HG03342 (cell line): ENCODE measurements around the gene ABL1.

Experiments
- ATAC-seq: cut with Tn5 transposase; IDR thresholded peaks from one replicate; pipeline ENCODE4 v1.9.1; 2021; ENCODE audit warnings: mild to moderate bottlenecking, moderate library complexity; ENCODE audit not compliant: unreplicated experiment

The ABL1 gene

DNA sequence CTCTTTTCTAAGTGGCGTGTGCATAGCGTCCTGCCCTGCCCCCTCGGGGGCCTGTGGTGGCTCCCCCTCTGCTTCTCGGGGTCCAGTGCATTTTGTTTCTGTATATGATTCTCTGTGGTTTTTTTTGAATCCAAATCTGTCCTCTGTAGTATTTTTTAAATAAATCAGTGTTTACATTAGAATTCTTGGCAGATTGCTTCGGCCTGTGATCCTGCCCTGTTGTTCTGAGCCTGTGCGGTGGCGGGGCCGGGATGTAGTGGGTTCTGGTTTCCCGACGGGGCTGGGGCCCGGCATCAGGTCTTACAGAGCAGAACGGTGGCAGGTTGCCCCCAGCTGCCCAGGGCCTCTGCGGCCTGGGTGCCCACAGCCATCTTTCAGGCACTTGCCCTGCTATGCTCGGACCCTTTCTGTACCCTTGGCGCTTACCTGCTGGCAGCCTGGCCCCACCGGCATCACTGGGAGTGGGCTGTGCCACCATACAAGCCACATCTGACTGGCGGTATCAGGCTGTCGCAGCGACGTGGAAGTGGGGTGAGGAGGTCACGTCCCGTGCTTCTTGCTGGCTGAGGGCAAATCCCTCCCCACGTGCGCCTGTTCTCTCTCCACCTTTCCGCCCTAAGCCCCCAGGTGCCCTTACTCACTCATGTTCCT lies 52.6 kb downstream of the ABL1 start:
- no peak for ATAC-seq

DNA sequence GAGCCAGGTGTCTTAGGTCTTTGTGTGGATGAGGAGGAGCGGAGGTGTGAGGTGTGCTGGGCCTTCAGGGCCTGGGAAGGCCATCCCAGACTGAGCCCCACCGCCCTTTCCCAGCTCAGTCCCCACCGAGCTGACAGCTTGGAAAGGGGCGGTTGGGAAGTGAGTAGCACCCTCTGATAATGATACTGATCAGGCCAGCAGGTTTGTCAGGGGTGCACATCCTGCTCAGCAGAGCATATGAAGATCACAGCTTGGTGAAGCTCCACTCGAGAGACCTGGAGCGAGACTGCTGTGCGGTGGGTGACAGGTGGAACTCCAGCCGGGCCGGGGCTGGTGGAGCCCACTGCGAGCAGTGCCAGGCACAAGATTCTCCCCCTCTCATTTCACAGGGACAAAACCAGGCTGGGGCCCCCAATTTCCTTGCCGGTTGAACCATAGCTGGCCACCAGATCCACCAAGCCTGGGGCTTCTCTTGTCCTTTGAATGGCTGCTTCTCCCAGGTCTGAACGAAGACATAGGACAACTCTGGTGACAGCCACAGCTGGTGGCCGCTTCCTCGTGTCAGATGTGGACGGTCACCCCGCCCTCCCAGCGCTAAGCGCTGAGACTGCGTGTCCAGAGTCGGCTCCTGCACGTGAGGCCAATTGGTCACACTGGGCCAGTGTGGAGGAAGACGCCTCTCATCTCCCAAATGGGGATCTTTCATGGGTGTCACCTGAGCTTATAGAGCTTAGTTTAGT lies 53.3 kb downstream of the ABL1 start:
- no peak for ATAC-seq

DNA sequence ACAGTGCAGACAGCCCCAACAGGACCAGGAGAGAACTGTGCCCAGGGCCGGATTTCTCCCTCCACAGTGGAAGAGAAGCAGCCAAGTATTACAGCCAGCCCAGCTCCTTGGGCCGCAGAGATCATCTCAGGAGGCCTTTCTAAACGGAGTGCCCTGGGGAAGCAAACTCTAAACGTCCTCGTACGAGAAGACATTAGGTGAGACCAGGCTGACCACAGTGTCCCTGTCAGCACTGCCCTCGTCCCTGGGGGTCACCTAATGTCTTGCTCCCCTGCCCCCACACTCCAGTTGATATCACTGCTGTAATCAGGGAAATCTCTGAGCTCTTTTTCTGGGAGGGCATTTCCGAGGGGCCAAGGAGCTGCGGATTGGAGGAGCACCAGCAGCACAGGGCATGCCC lies 55.1 kb downstream of the ABL1 start:
- ATAC-seq = no peak

DNA sequence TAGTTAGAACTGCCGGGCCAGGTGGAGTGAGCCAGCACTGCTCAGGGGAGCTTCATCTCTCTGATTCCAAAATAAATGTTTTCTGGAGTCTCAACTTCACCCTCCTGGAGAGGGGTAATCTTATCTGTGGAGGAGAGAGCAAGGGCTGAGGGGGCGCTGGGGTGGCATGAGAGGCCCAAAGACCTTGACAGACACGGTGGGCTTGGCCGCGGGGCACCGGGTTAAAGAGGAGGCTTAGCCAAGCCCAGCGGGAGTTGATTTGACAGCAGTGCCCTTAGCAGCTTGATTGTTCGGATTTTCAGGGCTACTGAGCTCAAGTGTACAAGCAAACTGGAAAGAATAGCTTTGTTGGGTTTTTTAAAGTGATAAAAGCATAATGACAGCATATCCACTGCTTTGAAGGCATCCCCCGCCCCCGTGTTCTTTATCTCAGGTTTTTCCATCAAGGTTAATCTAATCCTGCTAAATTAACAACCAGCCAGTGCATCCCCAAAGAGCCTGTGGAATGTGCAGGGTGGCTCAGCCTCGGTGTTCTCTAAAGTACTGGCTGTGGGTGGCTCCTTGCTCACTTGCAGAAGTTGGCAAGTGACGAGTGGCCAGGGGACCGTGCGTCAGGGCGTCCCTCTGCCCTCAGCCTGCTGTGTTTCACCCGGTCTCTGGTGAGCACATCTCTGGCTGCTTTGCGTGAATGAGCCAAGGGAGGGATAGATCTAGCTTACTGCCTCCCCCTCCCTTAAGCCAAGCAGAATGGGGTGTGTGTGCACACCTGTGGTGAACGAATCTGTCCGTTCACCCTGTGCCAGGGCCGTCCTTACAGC lies 56.0 kb downstream of the ABL1 start:
- no peak for ATAC-seq

DNA sequence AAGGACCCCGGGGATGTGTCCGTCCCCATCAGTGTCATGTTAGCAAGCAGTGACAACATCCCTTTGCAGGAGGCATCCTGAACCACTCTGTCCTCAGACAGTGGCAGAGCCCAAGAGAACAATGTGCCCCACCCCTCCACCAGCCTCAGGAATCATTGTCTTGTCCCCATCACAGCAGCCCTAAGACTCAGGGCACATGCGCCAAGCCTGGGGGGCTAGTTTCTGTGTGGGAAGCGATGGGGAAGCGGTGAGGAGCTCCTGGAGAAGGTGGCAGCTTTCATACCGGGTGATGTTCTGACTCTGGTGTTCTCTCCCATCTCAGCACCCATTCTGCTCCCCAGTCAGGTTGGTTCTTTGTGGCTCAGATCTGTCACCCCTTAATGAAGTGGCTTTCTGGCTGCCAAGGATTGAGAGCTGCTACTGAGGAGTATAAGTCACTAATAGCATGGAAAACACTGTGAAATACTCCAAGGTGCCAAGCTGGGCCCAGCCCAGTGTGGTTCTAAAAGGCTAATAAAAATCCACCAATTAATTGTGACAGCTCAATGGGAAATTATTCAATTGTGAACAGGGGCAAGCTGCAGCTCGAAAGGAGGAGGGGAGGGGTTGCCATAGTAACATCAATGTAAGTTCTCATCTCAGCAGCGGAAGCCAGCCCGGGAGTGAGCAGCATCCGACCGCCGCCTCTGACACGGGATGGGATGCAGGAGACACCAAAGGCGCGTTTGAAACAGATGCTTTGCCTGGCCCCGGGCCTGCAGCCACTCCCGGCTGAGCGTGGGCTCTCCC lies 56.8 kb downstream of the ABL1 start:
- ATAC-seq = no peak

DNA sequence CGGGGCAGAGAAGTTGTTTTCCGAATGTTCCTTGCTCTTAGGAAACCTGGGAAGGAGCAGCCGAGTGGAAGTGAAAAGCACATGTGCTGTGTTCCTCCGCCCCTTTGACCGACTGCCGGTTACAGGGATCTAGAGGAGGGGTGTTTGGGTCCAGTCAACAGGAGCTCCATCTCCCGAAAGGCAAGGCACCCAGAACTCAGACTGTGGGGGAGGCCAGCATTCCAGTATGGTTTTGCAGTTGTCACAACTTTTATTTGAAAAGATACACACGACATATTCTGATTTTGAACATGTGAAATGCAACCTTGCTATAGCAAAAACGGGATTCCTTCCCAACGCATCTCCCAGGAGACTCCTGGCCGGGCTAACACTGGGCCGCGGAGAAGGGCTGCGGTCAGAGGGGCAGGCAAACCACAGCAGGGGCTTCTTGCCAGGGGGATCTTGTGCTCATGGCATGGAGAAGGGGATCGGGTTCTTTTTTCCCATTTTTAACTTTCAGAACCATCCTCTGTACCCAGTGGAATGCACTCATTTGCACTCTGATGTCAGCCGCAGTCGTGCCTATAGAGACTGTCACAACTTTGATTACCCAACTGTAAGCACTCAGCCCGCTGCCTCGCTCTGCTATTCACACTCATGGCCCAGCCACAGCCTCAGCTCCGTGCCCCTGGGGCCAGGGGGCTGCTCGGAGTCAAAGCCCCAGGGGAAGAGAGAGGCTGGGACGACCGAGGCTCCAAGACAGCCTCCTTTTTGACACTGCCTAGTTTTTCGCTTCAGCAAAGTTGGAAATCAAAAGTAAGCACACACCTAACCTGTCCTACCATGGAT lies 57.6 kb downstream of the ABL1 start:
- no peak for ATAC-seq

DNA sequence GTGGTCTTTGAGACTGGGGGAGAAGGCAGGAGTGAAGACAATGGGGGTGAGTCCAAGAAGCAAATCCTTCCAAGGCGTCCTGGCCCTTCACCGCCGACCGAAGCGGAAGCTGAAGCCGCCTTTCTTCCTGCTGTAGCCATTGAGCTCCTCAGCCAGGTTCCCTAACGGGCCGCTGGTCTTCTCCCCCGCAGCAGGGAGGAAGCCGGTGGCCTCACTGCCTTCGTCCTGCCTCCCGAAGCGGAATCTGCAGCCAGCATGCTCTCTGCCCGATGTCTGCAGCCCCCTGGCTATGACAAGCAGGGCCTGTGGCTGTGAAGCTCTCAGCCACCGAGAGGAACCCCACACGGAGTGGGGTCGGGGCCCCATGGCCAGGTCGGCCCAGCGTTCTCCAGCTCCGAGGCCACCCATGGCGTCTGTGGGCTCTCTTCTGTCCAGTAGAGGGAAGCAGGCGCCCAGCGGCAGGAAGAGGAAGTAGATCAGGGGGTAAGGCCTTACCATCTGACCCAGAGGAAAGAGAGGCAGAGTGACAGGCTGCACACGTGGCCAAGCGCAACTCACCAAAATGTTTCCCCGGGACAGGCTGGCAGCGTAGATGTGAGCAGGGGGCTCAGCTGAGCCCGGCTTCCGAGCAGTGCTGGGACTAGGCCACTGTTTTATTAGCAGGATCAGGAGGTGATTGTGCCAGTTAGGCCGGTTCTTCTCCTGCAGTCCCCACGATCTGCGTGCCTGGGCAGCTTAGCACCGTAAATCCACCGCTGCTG lies 58.5 kb downstream of the ABL1 start:
- no peak for ATAC-seq

DNA sequence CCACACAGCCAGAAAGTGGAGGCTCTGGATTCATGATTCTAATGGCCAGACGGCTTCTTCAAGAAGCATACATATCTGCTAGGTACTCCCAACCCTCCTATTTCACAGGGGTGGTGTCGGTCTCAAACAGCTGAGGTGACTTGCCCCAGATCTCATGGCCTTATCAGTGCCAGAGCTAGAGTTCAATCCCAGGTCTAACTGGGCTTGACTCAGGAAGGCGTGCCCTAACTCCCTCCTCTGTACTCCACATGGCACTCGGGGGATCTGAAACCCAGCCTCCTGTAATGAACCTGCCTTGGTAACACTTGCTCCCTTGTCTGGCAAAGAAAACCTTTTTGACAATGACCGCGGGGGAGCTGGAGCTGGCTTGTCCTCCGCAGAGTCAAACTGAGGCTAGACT lies 59.5 kb downstream of the ABL1 start:
- ATAC-seq = no peak

DNA sequence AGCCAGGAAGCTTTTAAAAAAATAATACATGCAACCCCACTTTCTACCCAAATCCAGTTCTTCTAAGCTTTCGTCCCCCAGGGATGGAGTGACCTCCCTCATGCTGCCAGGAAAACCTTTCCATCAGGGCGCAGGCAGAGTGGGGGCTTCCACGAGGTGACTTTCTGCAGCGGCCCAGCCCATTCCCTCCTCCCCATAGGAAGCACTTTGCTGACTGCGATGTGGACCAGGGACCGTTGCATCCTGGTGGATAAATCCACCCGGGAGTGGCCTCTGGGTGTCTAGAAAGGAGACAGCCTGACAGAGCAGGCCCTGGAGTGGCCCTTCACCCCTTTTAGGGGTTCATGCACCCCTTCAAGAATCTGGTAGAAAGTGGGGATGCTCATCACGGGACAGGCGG lies 60.0 kb downstream of the ABL1 start:
- ATAC-seq = no peak

DNA sequence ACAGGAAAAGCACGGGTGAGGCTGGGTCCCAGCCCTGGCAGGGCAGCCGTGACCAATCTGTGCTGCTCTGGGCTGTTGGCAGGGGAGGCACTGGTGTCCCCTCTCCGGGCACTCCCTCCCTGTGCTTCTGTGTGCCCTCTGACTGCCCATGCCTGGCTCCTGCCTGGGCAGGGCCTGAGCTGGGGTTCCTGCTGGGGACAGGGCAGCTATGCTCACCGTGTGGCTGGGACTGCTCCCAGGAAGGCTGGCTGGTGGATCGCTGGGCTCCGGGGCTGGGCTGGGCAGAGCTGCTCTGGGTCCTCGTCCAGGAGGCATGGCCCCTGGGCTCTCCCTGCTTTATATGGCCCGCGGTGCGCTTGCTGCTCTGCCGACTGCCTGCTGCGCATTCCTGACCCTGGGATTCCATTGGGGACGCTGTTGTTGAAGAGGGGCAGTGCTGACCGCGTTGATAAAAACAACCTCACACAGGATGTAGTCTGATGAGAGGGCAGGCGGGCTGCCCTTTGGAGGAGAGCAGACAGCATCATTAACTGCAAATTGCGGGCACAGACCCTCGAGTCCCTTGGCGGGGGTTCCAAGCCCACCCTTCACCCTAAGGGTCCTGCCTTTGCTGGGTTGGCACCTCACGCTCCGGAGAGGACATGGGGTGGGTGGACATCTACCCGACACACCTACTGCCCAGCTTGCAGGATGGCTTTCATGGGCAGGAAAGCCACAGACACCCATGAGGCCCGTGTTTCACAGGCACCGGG lies 60.6 kb downstream of the ABL1 start:
- no peak for ATAC-seq

DNA sequence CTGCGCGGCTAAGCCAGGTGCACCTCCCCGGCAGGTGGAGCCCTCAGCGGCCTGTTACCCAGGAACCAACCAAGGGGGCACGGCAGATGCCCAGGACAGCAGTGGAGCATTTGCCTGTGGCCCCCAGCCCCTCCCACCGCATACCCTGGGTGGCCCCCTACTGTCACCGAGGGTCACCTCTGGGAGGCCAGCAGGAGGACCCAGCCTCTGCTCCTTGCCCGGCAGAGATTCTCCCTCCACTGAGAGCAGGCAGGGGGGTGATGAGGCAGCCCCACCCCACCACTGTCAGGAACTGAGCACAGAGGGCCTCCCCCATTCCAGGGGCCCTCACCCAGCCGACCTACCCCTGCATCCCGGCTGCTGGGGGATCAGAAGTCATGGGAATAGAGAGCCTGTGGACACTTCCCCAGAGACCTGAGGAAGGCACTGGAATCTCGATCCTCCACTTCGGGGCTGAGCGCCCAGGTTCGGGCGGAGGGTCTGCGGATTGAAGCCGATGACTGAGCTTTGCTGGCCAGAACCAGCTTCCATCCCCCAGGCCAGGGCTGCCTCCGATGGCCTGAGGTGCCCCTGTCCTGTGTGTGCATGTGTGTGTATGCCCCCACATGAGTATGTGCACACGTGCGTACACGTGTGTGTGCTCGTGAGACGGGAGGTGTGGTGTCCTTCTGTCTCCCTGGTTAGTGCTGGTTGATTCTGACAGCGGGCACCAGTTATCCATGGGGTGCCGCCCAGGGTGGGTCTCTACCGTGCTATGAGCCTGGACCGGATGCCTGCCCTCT lies 61.4 kb downstream of the ABL1 start, which contains the start of gene QRFP:
Gene QRFP, minus strand, starts transcription at position 580 of the 782 bp plus-strand sequence. CDS start 2,974 bp downstream, outside the sequence.
- ATAC-seq = no peak

DNA sequence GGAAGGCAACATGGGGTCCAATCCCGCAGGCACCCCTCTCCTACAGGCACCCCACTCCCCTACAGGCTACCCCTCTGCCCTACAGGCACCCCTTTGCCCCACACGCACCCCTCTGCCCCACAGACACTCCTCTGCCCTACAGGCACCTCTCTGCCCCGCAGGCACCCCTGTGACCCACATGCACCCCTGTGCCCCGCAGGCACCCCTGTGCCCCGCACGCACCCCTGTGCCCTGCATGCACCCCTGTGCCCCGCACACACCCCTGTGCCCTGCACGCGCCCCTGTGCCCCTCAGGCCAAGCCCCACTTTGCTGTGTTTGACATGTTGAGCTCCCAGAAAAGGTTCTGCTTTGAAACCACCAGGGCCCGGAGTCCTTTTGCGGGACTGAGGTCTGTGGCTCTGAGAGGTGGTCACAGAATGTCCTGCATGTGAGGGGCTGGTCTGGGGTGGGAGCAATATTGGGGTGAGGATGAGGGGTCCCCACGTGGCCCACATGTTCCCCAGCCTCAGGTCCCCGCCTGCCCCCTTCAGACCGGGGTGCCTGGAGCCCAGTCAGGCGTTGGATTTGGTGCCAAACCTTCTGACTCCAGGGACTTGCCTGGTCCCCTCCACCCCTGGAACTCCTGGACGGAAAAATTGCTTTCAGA lies 62.2 kb downstream of the ABL1 start:
- ATAC-seq = no peak

DNA sequence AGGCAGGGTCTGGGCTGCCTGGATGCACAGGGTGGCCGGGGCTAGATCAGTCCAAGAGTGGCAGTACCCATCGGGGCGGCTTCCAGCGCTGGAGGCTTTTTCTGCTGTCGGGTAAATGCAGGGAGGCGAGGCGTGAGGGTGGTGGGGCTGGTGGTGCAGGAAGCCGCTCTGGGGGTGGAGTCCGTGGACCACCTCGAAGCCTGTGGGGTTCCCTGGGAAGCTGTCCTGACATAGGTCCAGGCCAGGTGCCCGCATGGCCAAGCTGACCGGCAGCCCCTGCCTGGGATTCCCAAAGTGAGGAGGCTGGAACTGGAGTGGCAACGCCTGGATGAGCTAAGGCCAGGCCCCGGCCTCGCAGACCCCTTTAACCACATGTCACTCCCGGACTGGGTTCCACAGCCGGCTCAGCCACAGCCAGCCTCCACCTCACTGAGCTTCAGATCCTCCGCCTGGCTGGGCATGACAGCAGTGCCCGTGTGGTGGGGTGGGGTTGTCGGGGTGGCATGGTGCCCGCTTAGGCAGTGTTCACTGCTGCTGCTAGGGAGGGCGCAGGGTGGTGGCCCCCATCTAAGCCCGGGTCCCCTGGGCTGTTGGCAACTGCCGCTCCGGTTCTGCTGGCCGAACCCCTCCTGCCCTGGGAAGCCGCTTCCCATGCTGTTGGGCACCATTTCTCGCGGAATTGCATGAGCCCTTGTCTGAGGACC lies 62.9 kb downstream of the ABL1 start:
- ATAC-seq = no peak

DNA sequence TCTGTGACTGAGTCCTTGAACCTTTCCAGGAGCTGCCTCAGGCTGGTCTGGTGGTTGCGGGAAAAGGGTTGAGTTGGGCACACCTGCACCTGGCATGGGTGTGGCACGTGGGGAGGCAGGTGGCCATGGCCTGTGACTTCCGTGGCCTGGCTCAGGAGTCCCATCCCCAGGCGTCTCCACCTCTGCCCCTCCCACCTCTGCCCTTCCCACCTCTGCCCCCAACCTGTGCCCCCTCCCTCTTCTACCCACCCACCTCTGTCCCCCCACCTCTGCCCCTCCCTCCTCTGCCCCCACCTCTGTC lies 63.4 kb downstream of the ABL1 start:
- no peak for ATAC-seq

DNA sequence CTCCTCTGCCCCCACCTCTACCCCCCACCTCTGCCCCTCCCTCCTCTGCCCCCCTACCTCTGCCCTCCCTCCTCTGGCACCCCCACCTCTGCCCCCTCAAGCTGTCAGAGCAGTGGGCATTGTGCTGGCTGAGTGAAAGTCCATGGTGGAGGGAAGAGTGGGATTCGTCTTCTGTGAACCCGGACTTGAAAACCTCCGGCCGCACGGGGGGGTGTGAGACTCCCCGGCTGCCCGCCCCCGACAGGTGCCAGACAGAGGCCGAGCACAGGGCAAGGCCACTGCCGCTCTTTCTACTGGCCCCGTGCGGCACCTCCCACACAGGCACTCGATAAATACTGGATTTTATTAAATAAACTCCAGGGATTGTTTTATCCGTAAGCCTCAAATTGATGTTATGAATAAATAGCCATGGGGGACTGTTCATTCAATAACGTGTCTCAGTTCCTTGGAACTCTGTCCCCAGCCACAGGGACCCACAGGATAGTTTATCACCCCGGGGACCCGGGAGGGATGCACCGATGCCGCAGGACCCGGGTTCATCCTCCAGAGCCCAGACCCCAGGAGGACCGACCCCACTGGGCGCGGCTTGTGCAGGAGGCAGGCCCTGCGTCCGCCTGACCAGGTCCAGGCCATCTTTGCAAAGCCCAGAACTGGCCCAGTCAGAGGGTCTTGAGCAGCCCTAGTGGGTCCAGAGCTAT lies 64.1 kb downstream of the ABL1 start:
- no peak for ATAC-seq

DNA sequence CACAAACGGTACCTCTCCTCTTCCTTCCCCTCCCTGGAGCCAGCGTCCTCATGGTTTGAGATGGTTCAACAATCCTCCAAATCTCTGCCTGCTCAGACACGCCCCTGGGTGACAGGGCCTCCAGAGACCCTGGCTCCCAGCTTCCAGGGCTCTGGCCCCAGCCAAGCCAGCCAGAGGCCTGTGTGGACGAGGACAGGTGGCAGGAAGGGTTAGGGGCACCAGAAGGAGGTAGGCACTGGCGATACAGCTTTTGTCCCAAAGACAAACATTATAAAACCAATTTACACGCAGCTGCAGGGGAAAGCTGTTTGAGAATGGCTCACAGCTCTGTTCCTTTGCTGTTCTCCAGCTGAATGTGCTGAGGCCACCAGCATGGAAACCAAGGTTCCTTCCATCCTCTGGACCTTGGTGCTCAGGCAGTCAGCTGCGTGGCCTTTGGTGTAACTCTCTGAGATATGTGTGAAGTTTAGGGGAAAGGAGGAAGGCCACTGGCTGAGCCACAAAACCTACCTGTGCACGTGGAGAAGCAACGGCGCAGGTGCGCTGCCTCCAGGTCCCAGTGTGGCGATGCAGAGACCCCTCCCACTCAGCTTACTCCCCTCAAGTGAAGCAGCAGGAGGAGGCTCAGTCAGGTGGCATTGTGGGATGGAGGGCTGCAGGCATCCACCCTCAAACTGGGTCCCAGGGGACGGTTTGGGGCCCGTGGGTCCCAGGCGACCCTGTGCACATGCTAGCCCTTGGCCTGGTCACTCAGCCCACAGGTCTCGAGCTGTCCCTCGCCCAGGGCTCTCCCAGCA lies 65.8 kb downstream of the ABL1 start:
- ATAC-seq = no peak
